ENCODE results near the gene IZUMO1.

Gene IZUMO1

DNA sequence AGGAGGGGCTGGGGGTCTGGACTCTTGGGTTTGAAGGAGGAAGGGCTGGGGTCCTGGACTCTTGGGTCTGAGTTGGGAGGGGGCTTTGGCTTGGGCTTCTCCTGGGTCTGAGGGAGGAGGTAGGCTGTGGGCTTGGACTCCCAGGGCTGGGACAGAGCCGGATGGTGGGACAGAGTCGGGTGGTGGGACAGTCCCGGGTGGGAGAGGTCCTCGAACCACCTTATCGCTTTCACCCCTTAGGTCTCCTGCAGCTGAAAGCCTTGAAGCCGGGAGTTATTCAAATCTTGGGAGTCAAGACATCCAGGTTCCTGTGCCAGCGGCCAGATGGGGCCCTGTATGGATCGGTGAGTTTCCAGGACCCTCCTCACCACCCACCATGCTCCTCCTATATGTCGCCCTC is 10.0 kb upstream of the IZUMO1 start:
- DNase-seq: no peak

DNA sequence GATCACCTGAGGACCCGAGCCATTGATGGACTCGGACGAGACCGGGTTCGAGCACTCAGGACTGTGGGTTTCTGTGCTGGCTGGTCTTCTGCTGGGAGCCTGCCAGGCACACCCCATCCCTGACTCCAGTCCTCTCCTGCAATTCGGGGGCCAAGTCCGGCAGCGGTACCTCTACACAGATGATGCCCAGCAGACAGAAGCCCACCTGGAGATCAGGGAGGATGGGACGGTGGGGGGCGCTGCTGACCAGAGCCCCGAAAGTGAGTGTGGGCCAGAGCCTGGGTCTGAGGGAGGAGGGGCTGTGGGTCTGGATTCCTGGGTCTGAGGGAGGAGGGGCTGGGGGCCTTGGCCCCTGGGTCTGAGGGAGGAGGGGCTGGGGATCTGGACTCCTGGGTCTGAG is 9.5 kb upstream of the IZUMO1 start:
- no peak for DNase-seq

DNA sequence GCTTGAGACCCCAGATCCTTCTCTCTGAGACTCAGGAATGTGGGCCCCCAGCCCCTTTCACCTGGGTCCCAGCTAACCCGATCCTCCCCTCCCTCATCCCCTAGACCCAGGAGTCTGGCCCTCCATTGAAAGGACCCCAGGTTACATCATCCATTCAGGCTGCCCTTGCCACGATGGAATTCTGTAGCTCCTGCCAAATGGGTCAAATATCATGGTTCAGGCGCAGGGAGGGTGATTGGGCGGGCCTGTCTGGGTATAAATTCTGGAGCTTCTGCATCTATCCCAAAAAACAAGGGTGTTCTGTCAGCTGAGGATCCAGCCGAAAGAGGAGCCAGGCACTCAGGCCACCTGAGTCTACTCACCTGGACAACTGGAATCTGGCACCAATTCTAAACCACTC is 9.1 kb upstream of the IZUMO1 start:
- no peak for DNase-seq

DNA sequence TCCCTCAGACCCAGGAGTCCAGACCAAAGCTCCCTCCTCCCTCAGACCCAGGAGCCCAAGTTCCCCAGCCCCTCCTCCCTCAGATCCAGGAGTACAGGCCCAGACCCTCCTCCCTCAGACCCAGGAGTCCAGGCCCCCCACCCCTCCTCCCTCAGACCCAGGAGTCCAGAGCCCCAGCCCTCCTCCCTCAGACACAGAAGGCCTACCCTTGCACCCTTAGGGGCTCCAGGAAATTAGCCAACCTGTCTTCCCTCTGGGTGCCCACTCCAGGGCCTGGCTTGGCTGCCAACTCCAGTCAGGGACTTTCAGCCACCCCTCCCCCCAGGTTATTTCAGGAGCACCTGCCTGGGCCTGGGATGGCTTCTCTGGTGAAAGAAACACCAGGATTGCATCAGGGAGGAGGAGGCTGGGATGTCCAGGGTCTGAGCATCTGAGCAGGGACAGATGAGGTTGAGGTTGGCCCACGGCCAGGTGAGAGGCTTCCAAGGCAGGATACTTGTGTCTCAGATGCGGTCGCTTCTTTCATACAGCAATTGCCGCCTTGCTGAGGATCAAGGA is 8.5 kb upstream of the IZUMO1 start, which contains the start of gene FGF21:
Gene FGF21, plus strand, starts transcription at position 441 of the 558 bp plus-strand sequence. CDS start 713 bp downstream, outside the sequence.
- no peak for DNase-seq

DNA sequence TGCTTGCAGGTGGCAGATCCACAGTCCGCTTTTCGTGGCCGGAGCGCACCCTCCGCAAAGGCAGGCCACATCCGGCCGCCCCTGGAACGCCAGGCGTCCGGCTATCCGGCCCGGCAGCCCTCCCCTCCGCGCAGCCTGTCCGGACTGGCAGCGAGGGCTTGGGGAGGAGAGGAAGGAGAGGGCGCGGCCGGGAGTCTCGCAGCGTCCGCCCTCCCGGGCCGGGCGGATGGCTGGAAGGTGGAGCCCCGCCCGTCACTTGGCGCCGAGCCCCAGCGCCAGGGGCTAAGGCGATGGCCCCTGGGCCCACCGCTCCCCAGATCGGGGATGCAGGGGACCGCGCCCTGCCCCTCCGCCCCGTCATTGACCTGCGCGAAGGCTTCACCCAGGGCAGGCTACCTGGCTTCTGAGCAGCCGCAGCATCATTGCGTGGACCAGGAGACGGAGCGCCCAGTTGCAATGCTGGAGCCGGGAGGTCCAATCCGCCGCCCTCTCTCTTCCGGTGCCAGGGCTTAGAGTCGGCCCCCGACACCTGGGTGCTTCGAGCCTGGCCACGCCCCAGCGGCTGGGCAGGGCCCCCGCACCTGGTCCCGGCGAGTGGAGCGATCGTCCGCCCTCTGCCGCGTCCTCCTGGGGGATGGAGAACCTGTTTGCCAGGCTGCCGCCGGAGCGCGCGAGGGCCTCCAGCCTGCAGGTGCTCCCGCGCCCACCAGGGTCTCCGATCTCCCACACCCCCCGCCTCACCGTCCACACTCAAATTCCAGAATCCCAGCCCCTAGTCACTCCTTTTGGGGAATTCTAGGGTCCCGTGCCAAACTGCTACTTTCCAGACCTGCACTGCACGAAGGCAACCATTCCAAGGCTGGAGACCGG is 6.0 kb upstream of the IZUMO1 start, which contains the start of gene FUT1:
Gene FUT1, minus strand, starts transcription at position 146 of the 870 bp plus-strand sequence. CDS start 1,360 bp downstream, outside the sequence.
- DNase-seq: peak; percentile 89

DNA sequence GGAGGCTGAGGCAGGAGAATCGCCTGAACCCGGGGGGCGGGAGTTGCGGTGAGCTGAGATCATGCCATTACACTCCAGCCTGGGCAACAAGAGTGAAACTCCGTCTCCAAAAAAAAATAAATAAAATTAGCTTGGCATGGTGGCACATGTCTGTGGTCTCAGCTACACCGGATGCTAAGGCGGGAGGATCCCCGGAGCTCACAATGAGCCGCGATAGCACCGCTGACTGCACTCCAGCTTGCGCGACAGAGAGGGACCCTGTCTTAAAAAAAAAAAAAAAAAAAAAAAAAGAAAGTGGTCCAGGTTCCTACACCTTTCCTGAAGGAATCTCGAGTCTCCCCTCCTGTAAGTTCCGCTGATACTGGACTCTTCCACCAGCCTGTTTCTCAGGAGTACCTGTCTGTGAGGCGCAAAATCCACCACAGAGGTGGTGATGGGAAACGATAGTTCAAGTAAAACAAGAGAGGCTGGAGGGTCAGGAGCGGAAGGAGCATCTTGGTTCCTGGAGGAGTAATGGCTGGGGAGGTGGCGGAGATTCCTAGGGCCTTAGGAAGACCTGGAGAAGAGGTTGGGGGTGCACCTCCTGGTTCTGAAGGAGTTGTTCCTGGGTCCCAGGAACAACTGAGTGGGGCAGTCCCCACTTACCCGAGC is 5.3 kb upstream of the IZUMO1 start:
- no peak for DNase-seq

DNA sequence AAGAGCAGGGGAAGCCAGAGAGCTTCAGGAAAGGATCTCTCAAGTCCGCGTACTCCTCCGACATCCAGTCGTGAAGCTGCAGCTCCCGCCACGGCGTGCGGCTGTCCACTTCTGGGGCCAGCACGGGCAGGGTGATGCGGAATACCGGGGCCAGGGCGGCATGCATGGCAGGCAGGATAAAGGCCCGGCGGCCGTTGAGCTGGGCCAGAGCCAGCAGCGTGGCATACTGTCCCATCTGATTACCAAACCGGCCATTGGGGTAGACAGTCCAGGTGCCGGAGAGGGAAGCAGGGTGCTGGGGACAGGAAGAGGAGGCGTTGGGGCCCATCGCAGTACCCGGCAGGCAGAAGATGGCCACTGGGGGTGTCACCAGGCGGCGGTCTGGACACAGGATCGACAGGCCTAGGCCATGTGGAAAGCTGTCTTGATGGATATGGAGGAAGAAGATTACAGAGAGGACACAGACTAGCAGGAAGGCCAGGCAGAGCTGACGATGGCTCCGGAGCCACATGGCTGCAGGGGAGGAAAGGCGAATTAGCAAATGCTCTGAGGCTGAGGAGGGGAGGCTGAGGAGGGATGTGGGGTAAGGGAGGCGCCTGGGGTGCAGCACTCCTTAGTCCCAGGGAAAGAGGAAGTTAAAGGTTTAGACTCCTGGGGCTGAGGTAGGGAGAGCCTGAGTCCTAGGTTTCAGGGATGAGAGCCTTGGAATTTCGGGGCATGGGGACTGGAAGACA is 4.2 kb upstream of the IZUMO1 start:
- no peak for DNase-seq

DNA sequence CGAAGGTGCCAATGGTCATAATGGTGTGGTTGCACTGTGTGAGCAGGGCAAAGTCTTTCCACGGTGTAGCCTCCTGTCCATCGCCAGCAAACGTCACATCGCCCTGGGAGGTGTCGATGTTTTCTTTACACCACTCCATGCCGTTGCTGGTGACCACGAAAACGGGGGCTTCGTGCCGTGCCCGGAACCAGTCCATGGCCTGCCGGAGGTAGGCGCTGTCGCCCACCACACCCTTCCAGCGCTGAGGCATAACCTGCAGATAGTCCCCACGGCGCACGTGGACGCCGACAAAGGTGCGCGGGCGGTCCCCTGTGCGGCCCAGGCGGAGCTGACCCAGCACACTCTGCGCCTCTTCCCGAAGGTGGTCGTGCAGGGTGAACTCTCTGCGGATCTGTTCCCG is 3.6 kb upstream of the IZUMO1 start:
- DNase-seq: no peak

DNA sequence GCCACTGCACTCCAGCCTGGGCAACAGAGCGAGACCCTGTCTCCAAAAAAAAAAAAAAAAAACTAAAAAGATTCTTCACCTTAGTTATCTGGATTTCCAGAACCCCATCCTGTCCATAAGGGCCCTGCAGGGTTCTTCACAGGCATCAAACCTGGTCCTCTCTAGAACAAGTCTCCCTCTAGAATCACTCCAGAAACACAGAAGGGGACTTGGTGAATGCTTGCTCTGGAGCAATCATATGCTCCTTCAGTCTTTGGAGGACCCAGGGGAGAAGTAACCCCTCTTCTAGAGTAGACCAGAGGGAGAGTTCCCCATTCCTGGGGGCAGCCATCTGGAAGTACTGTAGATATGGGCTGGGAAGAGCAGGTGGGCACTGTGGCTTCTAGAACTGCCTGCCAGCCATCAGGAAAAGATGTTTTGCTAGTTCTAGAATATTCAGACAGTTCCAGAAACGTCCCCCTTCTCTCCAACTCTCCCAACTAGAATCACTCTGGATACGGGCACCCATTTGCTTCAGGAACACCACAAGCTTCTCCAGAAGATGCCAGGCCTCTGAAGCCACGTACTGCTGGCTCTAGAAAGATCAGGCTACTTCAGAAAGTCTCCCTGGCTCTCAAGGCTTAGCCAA is 3.0 kb upstream of the IZUMO1 start:
- no peak for DNase-seq

DNA sequence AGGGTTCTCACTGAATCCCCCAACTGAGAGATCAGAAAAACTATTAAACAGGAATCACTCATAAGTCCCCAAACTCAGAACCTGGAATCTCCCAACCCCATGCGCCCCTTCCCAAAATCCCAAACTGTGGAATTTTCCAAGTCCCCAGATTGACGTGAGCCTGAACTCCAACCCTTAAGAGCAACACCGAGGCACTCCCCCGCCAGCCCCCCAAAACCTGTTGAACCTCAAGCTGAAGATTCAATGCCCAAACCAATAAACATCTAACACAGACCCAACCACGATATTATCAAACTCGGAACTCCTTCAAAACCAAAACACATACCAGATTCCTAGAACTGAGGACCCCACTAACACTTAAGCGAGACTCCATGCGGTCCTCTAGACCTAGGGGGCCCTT is 599 bp downstream of the IZUMO1 start:
- no peak for DNase-seq

DNA sequence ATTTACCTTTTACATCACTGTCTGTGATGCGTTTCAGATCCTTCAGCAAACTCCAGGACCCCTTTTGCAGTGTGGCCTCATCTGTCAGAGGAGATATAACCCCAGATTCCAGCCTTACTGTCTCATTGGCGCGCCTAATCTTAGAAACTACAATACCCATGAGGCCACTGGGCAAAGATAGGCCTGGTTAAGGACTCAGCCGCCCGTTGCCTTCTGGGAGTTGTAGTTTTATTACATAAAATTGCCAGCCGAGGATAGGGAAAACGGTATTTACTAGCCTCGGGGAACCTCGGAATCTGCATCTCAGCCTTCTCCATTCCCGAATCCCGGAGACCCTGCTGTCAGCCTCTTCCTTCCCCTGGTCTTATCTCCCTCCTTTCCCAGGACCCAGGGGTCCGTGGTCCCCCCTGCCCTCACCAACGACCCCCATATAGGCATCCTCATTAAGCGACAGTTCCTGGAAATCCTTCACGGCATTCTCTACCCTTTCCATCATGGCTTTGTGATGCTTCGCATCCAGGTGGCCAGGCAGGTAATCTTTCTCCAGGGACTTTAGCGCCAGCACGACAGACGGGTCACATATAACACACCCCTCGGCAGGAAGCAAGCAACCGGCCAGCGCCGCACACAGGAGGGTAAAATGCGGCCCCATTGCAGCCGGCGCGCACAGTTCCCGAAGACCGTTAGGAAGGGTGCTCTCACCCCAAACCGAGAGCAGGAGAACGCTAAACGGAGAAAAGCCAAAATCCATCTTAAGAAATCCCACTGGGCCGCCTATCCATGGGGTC is 1.3 kb downstream of the IZUMO1 start:
- peak; percentile 33 for DNase-seq

DNA sequence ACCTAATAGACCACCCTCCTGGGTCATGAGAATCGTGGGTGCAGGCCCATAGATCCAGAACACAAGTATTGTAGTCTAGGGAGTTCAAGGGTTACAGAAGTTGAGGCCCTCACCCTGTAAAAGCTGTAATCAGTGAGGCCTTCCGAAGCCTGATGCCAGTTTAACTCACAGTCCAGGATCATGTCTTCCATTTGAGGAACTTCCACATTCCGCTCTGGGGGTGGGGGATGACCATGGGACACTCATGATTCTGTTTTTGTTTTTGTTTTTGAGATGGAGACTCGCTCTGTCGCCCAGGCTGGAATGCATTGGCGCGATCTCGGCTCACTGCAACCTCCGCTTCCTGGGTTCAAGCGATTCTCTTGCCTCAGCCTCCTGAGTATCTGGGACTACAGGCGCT is 4.6 kb downstream of the IZUMO1 start:
- DNase-seq: no peak

DNA sequence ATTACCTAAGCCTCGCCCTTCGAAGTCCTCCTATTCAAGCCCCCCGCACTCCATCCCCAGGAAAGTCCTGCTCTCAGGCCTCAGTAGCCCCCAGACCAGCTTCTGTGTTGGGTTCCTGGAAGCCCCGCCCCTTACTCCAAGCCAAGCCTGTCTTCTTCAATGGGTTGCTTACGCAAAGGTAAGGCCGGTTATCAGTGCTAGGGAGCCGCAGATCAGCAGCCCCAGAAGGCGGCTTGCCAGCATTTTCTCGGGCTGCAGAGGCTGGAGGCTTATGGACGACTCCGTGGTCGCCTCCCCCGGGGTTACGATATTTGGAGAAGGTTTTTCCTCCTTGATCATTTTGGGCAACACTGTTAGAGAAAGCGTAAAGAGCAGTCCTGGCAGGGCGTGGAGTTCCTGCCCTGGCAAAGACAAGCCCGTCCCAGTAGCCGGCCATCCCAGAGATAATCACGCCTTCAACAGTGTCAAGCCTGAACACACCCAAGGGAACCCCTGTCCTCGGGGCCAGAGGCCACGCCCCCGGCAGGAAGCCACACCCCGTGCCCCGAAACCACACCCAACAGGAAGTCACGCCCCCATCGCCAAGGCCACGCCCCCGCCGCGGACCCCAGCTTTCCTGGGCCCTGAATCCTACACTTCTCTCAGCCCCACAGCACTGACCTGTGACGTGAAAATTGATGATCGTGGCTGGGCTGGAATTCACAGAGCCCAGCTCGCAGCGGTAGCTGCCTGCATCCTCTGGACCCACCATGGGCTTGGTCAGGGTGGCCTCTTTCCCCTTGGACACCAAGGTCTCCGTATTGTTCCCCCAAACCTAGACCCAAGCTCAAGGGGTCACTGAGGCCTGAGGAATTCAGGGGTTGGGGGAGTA is 5.3 kb downstream of the IZUMO1 start:
- DNase-seq: no peak

DNA sequence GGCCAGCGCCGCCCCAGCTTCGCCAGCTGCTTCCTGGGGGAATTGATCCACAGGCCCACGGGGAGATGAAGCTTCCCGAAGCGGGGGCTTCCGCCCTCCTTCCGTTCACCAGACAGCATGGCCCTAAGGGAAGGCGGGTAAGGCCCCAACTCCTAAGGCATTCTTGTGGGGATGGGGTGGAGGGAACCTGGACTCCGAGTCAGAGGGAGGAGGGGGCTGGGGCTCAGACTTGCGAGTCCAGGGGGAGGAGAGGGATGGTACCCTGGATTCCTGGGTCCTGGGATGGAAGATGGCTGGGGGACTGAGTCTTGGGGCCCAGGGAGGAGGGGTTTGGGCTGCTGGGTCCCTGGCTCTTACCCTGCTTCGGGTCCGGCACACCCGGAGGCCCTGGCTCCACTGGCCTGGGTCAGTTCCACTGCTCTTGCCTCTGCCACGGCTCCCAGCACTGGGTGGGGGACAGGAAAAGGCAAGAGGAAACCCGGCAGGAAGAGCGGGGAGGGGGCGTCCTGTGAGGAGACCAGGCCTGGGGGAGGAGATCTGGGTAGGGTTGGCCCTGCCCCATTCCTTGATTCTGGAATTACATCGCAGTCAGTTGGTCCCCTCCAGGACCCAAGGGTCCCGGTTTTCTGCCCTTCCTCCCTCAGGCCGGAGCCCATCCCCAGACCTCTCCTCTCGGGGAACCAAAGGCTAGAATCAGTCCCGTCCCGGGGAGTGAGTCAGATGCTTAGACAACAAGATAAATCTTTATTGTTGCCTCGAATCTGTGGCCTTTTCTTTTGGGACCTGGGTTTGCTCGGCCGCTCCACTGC is 6.3 kb downstream of the IZUMO1 start, which contains the start of gene RASIP1:
Gene RASIP1, minus strand, starts transcription at position 447 of the 809 bp plus-strand sequence. Its CDS starts 328 bp downstream, at position 119.
- no peak for DNase-seq

DNA sequence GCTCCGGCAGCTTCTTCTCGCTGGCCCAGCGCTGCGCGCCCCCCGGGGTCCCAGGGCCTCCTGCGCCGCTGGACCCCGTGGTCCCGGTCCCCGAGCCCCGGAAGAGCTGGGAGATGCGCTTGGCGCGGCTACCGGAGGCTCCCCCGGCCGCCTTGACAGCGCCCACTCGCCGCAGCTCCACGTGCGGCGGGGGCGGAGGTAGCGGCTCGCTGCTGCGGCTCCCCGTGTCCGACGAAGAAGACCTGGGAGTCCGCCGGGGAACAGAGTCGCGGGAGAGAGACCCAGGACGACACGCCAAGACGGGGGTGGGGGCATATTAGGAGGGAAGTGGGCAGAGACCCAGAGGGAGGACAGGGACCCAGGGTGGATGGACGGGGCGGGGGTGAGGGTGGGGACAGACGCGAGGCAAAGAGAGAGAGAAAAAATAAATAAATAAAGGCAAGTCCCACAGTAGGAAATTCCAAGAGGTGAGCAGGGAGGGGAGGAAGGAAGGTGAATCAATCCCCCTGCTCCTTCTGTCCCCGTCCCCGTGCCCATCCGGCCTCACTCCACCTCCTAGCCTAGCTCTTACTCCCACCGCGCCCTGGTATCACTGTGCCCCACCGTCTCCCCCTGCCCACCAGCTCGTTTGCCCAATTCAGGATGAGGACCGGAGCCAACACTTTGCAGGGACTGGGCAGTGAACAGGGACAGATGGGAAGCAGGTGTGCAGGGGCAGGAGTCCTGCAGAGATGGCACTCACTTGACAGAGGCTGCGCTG is 7.1 kb downstream of the IZUMO1 start:
- DNase-seq: peak; percentile 46

DNA sequence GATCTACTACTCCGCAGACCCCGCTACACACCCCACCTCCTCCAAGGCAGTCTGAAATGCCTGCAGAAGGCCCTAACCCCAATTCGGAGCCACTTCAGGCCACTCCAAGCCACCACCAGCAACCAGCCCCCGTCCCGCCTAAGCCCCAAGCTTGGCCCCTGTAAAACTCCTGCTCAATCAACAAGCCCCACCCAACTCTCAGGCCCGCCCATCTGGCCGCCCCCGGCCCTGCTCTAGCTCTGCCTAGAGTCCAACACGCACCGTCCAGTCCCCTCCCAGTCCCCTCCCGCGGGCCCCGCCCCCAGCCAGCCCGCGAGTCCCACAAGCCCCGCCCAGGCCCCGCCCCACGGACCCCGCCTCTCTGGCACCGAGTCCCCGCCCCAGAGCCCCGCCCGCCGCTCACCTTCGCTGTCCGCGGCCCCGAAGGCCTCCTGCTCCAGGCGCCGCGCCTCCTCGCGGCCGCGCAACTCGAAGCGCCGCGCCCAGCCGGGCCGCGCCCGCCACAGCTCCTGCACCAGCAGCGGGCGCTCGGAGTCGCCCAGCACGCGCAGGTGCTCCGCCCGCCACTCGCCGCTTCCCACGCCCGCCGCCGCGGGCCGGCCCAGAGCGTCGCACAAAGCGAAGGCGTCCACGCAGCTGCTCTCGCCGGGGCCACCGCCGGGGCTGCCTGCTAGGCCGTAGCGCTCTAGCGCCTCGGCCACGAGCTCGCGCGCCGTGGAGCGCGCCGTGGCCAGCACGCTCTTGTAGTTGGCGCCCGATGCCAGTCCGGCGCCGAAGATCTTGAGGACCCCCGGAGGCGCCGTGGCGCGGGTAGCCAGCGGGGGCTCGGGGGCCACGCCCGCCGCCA is 7.9 kb downstream of the IZUMO1 start:
- peak; percentile 90 for DNase-seq

DNA sequence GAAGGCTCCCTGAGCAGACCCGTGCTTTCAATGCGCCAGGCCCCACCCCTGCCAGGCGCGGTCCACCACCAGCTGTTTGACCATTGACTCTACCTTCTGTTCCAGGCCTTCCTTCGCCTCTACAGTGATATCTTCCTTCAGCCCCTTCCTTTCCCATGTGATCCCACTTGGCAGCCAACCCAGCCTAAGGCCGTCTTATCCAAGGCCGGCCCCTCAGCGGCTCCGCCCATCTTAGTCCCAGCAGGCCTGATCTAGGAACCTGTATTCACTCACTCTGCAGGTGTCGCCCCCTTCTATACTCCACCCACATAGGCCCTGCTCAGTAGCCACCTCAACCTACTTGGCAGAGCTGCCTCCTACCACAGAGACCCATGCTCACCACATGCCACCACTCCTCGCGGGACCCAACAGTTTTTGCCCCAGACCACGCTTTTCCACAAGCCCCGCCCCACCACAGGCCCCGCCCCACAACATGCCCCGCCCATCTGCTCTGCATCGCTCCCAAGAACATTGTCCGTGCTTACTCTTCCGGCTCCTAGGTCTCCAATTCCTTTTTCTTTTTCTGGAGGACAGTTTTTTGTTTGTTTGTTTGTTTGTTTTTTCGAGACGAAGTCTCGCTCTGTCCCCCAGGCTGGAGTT is 9.2 kb downstream of the IZUMO1 start:
- peak; percentile 27 for DNase-seq
